GM19351 (cell line): ENCODE measurements around the gene NLRP10.
"Not testable (repeated sequence)": the region's sequence is repeated elsewhere in the genome, so short reads cannot be mapped to it uniquely, and the experiment has no call there.

ENCODE experiments used
- ATAC-seq: cut with Tn5 transposase; IDR thresholded peaks from one replicate; pipeline ENCODE4 v1.9.1; 2021; ENCODE audit warnings: mild to moderate bottlenecking, moderate library complexity; ENCODE audit not compliant: unreplicated experiment

NLRP10 gene, protein sequence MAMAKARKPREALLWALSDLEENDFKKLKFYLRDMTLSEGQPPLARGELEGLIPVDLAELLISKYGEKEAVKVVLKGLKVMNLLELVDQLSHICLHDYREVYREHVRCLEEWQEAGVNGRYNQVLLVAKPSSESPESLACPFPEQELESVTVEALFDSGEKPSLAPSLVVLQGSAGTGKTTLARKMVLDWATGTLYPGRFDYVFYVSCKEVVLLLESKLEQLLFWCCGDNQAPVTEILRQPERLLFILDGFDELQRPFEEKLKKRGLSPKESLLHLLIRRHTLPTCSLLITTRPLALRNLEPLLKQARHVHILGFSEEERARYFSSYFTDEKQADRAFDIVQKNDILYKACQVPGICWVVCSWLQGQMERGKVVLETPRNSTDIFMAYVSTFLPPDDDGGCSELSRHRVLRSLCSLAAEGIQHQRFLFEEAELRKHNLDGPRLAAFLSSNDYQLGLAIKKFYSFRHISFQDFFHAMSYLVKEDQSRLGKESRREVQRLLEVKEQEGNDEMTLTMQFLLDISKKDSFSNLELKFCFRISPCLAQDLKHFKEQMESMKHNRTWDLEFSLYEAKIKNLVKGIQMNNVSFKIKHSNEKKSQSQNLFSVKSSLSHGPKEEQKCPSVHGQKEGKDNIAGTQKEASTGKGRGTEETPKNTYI

DNA sequence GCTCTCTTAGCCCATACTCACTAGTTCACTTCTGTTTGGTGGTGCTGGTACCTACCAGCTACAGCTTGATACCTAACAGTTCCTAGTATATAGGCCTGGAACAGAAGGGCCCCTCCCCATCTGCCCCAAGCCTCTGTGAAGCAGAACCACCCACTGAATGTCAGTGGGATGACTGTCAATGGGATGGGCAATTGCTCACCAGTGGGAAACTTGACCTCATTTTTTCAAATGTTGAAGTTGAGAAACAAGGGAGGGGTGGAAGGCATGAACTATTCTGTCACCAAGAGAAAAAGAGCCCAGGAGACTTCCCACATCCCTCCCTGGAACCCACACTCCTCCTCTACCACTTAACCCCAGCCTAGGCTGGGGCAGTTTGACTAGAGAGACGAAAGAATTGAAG lies at the start of gene NLRP10:
NLRP10 (minus strand) TSS at position 62 of the 400 bp plus-strand sequence. CDS start 1,952 bp downstream, outside the sequence.
- ATAC-seq = no peak

DNA sequence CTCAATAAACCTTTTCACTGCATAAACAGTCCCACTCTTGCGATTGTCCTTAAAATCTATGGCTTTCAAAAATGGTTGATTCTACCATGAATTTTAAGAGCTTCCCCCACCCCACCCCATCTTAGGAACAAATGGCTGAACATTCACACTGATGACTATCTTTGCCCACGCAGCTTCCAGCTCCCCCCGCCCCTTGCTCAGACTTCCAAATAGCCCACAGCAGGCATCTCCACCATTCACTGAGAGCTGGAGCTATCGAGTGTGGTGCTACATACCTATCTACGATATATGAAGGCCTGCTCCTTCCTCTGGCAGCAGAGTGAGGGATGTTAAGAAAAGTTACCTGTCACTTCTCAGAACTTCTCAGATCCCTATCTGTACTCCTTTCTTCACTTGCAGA lies 48.6 kb upstream of the NLRP10 start:
- no peak for ATAC-seq

DNA sequence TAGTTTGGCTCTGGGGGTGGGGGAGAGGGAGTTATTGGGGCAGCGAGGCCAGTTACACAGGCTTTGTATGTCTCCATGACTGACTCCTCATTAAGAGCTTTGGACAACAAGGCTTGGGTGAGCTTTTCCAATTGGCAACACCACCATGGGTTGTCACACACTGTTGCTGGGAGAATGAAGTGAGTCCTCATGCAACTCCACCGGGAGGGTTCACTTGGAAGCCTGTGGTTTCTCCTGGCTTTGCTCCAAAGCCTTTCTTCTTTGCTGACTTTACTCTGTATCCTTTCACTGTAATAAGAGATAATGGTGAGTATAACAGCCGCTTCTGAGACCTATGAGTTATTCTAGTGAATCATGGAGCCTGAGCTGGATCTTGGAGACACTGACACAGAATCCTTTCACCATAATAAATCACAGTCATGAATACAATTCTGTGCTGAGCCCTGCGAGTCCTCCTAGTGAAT lies 46.8 kb upstream of the NLRP10 start:
- ATAC-seq = no peak

DNA sequence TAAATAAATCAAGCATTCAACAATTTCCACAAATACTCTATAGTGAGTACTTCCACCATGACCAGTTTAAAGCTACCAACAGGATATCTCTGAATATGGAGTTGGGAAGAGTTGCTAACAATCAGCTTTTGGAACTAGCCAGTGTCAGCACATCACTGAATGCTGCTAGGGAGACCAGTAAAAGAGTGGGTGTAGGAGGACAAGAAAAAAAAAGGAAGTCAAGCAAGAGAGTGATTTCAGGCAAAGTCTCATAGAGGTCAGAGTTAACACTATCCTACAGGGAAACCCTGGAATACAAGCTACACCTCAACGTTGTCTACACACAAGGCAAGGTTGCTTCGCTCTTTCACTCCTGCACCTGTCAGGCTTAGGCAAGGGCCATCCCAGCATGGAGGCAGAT lies 46.1 kb upstream of the NLRP10 start:
- ATAC-seq = no peak

DNA sequence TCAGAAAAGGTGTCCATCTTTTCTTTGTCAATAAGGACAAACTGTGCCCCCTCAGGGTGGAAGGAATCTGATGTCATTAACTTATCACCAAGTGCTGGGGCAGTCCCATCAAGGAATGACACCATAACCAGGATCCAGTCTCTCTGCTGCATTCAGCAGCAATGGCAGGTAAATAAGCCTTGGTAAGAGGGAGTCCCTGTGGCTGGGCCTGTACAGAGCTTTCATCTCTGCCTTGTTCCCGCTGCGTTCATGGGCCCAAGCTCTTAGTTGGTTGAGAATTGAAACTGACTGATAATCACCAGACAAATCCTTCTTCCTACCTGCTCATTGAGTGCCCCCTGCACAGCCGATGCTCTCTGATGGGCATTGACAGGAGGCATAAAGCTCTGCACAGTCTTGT lies 44.6 kb upstream of the NLRP10 start:
- ATAC-seq = no peak

DNA sequence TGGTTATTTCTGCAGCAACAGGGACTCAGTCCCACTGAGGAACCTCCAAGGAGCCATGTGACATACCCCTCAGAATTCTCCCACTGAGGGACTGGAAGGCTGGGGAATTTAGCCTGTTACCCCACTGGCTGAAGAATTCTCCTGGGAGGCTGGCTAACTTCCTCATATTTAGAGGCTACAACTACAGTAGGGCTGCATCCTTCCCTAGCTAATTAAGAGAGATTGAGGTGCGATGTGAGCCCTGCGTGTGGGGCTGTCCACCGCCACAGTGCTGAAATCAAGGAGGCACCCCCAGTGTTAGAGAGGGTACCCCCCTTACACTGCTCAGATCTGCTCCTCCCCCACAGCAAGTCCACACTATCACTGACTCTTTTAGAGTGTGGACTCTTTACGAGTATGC lies 43.0 kb upstream of the NLRP10 start:
- ATAC-seq = no peak

DNA sequence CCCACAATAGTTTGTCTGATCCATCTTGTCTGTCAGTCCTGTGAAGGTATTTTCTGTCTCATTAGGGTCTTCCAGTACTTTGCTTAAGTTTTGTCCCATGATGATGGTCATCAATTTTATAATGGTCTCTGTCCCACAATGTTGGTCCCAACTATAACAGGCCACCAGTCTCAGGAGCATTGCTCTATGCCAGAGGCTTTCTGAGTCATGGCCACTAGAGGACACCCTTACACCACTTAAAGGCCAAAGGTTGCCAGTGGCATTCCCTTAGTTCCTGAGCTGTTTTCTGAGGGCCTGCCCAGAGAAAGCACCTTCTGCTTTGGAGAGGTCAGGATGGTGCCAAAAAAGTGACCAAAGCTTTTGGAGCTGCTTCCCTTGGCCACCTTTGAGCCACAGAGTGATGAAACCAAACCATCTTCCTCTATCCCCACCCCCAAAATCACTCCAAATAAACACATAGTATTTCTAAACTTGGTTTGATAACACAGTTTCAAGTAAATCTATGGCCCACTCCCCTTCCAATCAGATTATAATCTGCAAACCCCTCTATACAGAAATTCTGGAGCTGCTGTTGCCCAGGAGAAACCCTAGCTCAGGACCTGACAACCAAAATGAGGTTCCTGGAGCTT lies 41.2 kb upstream of the NLRP10 start:
- peak; percentile 79 for ATAC-seq

DNA sequence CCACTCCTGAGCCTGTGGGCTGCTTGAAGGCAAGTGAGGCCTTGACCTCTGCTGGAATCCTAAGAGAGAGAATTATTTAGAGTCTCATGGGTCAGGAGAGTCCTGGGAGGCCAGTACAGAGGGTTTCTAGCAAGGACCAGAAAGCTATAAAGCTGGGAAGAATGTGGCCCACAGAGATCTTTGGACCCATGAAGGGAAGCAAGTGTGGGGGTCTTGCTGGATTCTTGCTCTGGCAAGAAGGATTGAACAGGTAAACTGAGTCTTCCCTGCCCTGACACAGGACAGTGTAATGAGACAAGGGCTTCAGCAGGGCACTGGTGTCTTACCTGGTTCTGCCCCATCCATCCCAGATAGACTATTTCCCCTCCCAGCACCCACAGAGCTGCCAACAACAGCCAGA lies 40.3 kb upstream of the NLRP10 start:
- ATAC-seq = no peak

DNA sequence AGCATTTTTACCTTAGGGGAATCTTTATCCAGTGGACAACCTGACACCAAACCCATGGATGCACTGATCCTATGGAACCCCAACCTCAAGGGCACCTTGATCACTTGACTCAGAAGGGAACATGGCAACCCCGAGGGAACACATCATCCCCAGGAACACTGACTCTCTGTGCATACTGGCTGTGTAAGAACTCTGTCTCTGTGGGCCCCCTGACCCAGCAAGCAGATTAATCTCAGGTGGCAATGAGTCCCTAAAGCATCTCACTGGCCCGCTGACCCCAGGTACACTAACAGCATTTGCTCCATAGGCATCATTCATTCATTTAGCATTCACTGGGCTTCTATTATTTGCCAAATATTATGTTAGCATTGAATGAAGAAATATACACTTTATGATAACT lies 38.8 kb upstream of the NLRP10 start:
- no peak for ATAC-seq

DNA sequence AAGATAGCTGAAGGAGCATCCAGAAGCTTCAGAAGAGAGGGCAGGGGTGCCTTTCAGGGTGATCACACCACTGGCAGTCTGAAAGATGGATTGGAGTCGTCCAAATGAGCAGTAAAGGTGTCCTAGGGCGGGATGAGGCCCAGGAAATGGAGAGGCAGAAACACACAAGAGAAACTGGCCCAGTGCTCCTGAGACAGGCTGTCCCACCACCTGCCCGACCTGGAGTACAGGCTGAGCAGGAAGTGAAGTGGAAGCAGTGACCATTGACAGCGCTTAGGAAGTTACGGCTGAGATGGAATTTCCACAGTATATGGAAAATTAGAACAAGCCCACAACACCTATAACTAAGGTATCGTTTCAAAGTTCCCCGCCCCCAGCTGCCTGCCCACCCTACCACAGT lies 37.9 kb upstream of the NLRP10 start:
- no peak for ATAC-seq

DNA sequence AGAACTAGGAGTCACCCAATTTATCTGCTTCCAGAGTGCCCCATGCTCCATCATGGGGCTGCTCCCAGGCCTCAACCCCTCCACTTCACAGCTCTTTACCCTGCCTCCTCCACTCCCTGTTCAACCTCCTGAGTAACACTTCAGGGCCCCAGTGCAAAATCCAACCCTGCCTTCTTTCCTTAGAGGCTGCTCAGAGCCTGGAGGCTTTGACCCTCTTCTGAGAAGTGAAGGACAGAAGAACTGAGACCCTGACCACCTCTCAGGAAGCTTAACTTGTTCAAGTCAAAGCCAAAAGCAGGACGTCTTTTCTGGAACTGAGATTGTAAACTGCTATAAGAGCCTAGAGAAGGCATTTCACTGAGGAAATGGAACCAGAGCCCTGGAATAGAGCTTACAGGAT lies 37.4 kb upstream of the NLRP10 start:
- ATAC-seq = no peak

DNA sequence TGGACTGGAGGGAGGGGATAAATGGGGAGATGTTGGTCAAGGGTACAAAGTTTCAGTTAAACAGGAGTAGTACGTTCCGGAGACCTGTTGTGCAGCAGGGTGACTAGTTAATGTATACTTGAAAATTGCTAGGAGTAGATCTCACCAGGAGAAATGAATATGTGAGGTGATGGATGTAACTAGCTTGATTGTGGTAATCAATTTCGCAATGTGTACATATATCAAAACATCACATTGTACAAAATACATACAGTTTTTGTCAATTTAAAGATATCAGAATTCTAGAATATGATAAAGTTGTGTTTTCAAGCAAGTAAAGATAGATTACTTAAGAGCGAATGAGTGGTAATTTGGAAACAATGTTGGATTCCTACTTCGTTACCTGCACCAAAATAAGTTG lies 35.1 kb upstream of the NLRP10 start:
- ATAC-seq = no peak

DNA sequence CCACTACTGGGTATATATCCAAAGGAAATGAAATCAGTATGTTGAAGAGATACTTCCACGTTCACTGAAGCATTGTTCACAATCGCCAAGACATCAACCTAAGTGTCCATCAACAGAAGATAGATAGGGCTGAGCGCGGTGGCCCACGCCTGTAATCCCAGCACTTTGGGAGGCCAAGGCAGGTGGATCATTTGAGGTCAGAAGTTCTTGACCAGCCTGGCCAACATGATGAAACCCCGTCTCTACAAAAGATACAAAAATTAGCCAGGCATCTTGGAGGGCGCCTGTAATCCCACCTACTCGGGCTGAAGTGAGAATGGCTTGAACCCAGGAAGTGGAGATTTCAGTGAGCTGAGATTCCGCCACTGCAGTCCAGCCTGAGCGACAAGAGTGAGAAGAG lies 34.5 kb upstream of the NLRP10 start:
- no peak for ATAC-seq

DNA sequence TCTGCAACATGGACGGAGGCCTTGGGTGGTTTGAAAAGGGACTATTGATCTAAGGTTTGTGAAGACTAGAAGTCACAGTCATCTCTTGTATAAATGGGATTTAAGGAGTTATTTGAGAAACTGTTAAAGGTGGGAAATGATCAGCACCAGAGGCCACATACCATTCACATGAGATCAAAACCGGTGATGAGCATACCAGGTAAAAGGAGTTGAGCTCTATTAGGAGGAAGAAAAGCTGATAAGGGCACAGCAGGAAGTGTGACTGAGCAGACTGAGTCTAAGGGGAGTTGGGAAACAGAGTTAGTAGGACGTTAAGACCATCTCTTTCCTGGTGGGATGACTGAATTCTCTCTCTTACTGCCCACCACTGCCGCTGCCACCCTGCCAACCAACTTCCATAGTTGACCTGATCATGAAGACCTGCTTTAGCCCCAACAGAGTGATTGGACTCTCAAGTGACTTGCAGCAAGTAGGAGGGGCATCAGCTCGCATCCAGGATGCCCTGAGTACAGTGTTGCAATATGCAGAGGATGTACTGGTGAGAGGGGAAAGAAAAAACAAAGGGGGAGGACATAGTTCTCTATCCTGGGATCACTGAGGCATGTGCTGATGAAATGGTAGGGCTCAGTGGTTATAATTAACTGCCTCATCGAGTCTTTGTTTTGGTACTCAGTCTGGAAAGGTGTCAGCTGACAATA lies 29.5 kb upstream of the NLRP10 start:
- ATAC-seq = no peak

DNA sequence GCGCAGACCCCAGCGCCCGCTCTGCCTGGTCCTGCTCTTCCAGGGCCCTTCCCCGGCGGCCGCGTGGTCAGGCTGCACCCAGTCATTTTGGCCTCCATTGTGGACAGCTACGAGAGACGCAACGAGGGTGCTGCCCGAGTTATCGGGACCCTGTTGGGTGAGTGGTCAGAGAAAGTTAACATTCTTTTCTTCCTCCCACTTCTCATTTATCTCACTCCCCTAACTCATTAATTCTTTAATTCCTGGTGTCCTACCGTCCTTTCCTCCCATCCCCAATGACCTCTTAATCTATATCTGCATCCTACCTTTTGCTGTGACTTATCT lies 22.3 kb upstream of the NLRP10 start:
- not testable (repeated sequence) for ATAC-seq

DNA sequence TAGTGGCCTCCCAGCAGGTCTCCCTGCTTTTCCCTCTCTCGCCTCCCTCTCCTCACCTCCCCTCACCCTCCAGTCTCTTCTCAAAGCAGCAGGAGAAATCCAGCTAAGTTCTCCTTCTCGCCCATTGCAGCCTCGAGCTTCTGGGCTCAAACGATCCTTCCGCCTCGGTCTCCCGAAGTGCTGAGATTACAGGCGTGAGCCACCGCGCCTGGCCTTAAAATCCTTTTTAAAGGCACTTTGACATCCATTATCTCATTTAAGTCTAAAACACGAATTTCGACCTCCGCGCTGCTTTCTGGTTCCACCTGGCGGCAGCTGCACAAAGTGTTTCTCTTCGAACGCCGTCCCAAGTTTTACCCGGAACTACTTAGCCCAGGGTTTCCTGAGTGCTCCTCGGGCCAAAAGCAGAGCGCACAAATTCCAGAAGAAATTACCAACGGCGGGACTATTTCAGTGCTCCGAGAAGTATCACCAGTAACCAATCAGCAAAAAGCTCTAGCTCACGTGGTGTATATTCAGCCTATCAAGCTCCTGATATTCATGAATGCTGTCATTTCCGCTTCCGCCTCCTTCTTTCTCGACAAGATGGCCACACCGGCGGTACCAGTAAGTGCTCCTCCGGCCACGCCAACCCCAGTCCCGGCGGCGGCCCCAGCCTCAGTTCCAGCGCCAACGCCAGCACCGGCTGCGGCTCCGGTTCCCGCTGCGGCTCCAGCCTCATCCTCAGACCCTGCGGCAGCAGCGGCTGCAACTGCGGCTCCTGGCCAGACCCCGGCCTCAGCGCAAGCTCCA lies 21.7 kb upstream of the NLRP10 start, which contains the start of gene EIF3F:
EIF3F (plus strand) TSS at position 570 of the 792 bp plus-strand sequence; CDS start at position 586, 16 bp downstream.
- ATAC-seq = peak; percentile 94

DNA sequence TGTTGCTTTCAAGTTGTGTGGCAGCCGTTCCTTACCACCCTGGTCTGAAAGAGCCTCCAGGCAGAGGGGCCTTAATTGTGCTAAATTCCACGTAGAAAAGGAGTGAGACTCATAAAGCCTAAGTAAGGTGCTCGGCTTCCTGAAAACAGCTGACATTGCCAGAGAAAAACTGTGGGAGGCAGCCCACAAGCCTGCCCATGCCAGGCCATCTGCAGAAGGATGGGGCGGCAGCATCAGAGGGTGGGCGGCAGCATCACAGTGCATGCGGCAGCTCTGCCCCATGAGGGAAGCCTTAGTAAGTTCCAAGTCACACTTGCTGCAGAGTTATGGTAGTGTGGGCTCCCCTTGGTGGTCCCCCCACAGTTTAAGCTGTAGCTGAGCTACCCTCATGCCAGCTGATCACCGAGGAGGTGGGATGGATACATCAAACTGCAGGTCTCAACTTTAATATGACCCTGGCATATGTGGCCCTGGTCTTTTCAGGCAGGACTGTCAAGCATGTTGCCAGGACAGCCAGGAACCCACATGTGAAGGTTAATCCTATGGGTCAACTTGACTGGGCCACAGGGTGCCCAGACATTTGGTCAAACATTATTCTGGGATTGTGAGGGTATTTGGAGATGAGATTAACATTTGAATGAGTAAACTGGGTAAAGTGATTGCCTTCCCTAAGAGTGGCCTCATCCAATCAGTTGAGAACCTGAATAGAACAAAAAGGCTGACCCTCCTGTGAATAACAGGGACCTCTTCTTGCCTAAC lies 18.8 kb upstream of the NLRP10 start:
- no peak for ATAC-seq

DNA sequence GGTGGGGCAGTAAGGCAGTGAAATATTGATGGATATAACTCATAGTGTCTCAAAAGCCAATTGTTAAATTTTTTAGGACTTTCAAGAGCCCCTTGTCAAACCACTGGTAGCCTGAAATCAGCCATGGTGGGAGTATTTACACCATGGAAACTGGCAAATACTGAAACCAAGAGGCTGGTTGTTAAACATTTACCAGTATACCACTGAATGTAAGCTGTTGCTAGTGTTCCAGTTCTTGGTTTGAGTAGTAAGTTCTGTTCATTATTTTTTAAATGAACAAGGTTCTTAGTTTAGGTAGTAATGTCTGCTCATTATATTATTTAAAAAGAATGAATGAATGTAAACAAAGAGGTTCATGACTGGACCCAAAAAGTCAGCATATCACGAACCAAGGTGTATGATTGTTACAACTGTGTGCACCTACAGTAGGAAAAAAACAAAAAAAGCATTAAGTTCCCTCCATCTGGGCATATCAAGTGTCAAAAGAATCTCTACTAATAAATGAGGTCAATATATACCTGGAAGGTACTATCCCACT lies 17.4 kb upstream of the NLRP10 start:
- ATAC-seq = no peak

DNA sequence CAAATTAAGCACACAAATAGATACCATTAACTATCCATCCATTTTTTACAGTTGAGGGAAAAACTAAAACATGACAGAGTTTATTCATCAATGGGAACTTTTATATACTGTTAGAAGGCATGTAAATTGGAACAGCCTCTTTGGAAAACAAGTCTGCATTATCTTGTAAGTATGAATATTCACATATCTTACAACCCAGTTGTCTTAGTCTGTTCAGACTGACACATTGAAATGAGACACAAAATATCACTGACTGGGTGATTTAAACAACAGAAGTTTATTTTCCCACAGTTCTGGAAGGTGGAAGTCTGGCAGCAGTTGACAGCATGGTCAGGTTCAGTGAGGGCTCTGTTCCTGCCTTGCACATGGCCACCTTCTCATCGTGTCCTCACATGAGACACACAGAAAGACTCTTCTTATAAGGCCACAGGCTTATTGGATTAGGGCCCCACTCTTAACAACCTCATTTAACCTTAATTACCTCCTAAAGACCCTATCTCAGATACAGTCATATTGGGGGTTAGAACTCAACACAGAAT lies 16.4 kb upstream of the NLRP10 start:
- ATAC-seq = no peak
